GM23338 (cell line): ENCODE data around the gene TRIB2. TPM values are rescaled to one million over a fixed set of nuclear protein-coding genes. Genes with fewer than 3 reads are reported as not detected.

Experiments used
- ATAC-seq: fragments of 200-7000 bp; cut with Tn5 transposase; 3 replicates; pipeline ENCODE4 v1.9.1; 2020
- DNase-seq: peaks from one replicate; pipeline ENCODE4 v3.0.0-alpha.2; 2015; ENCODE audit warnings: low spot score
- H2AFZ ChIP-seq: fragments of 200-600 bp; sonication (generic); 2 replicates; pipeline ENCODE4 v1.8.0; 2016; ENCODE audit warnings: antibody characterized with exemption, mild to moderate bottlenecking, moderate library complexity
- H3F3A ChIP-seq: fragments of 200-600 bp; sonication (generic); replicated peaks from 2 replicates; pipeline ENCODE4 v1.8.0; 2017; ENCODE audit warnings: antibody characterized with exemption, mixed run types, low read depth
- H3K27ac ChIP-seq: fragments of 200-600 bp; sonication (generic); 2 replicates; pipeline ENCODE4 v1.6.1; 2016; ENCODE audit warnings: low read depth
- H3K27me3 ChIP-seq: fragments of 200-600 bp; sonication (generic); 2 replicates; pipeline ENCODE4 v1.8.0; 2016; ENCODE audit warnings: mild to moderate bottlenecking, mixed run types, moderate library complexity; ENCODE audit not compliant: insufficient read depth
- H3K36me3 ChIP-seq: fragments of 200-600 bp; sonication (generic); 2 replicates; pipeline ENCODE4 v1.8.0; 2016; ENCODE audit warnings: mild to moderate bottlenecking; ENCODE audit not compliant: insufficient read depth
- H3K4me1 ChIP-seq: fragments of 200-600 bp; sonication (generic); 2 replicates; pipeline ENCODE4 v1.8.0; 2016; ENCODE audit warnings: mild to moderate bottlenecking, moderate library complexity; ENCODE audit not compliant: insufficient read depth
- H3K4me2 ChIP-seq: fragments of 200-600 bp; sonication (generic); 2 replicates; pipeline ENCODE4 v1.7.1; 2017; ENCODE audit warnings: mixed run types
- H3K4me3 ChIP-seq: fragments of 200-600 bp; sonication (generic); 2 replicates; pipeline ENCODE4 v1.6.1; 2016; ENCODE audit warnings: mixed run types
- H3K79me2 ChIP-seq: fragments of 200-600 bp; sonication (generic); replicated peaks from 2 replicates; pipeline ENCODE4 v1.8.0; 2017; ENCODE audit warnings: mild to moderate bottlenecking; ENCODE audit not compliant: insufficient read depth
- H3K9me2 ChIP-seq: fragments of 200-600 bp; sonication (generic); 2 replicates; pipeline ENCODE4 v1.8.0; 2017; ENCODE audit not compliant: insufficient read depth
- H4K20me1 ChIP-seq: fragments of 200-600 bp; sonication (generic); replicated peaks from 2 replicates; pipeline ENCODE4 v1.8.0; 2017; ENCODE audit warnings: mild to moderate bottlenecking; ENCODE audit not compliant: insufficient read depth
- H3K27ac Mint-ChIP-seq: 2 replicates; pipeline ENCODE4 v1.8.0; 2020; ENCODE audit warnings: inconsistent platforms, mild to moderate bottlenecking, moderate library complexity, mixed read lengths
- H3K27me3 Mint-ChIP-seq: 3 replicates; pipeline ENCODE4 v1.8.0; 2022; ENCODE audit warnings: low read depth, mild to moderate bottlenecking, moderate library complexity, mixed read lengths, inconsistent platforms; ENCODE audit not compliant: insufficient read depth, poor library complexity
- H3K36me3 Mint-ChIP-seq: 3 replicates; pipeline ENCODE4 v1.8.0; 2021; ENCODE audit warnings: low read depth, mild to moderate bottlenecking, inconsistent platforms, moderate library complexity, mixed read lengths
- H3K4me1 Mint-ChIP-seq: 3 replicates; pipeline ENCODE4 v1.8.0; 2020; ENCODE audit warnings: mild to moderate bottlenecking, inconsistent platforms, mixed read lengths
- H3K4me3 Mint-ChIP-seq: 3 replicates; pipeline ENCODE4 v1.8.0; 2021; ENCODE audit warnings: moderate library complexity, mild to moderate bottlenecking, inconsistent platforms, mixed read lengths
- H3K9me3 Mint-ChIP-seq: 3 replicates; pipeline ENCODE4 v1.8.0; 2020; ENCODE audit warnings: moderate library complexity, mild to moderate bottlenecking, inconsistent platforms, mixed read lengths
- CREB1 ChIP-seq: fragments of 250-450 bp; sonication (Bioruptor Pico); IDR thresholded peaks from 2 replicates; pipeline ENCODE4 v1.5.0; 2020; ENCODE audit warnings: low read depth, mild to moderate bottlenecking, moderate library complexity
- EZH2 ChIP-seq: fragments of 200-600 bp; sonication (generic); IDR thresholded peaks from one replicate; pipeline ENCODE4 v1.8.0; 2017; ENCODE audit warnings: antibody characterized with exemption, mild to moderate bottlenecking, low read depth; ENCODE audit not compliant: unreplicated experiment
- EZH2phosphoT487 ChIP-seq: fragments of 200-600 bp; sonication (generic); IDR thresholded peaks from one replicate; pipeline ENCODE4 v1.8.1; 2018; ENCODE audit warnings: antibody characterized with exemption; ENCODE audit not compliant: unreplicated experiment
- JUNB ChIP-seq: IDR thresholded peaks from one replicate; pipeline ENCODE4 v1.6.1; 2016; ENCODE audit warnings: antibody characterized with exemption; ENCODE audit not compliant: unreplicated experiment
- NANOG ChIP-seq: IDR thresholded peaks from 2 replicates; pipeline ENCODE4 v1.6.1; 2016; ENCODE audit warnings: antibody characterized with exemption, borderline replicate concordance
- STAT1 ChIP-seq: IDR thresholded peaks from one replicate; pipeline ENCODE4 v1.6.1; 2016; ENCODE audit warnings: antibody characterized with exemption; ENCODE audit not compliant: unreplicated experiment
- ZNF114 ChIP-seq: fragments of 250-450 bp; sonication (Bioruptor Pico); IDR thresholded peaks from 2 replicates; pipeline ENCODE4 v1.5.0; 2020; ENCODE audit warnings: mild to moderate bottlenecking, moderate library complexity
- ZNF331 ChIP-seq: fragments of 250-450 bp; sonication (Bioruptor Pico); IDR thresholded peaks from 2 replicates; pipeline ENCODE4 v1.5.0; 2020; ENCODE audit warnings: low read depth, mild to moderate bottlenecking, moderate library complexity
- polyA plus RNA-seq: library from polyadenylated mRNA; unstranded; fragments of >200 nt; fragmentation: Nextera tagmentation; extraction: Ambion mirVana; gene quantifications from 2 replicates; pipeline ENCODE4 v1.2.1, GENCODE V29; 2016
- total RNA-seq: library from RNA; depleted of rRNA; stranded (reverse); fragments of >200 nt; shearing (Covaris generic); gene quantifications from 2 replicates; pipeline ENCODE4 v1.2.3, GENCODE V29; 2014
- TF ChIP-seq, protein P1 (sequence below), 2 experiments: fragments of 200-600 bp in 1 of 2; sonication (generic) in 1 of 2; conservative IDR thresholded peaks; 2 replicates each; pipeline versions ENCODE4 v1.5.1 to v1.6.1; 2016 to 2017; ENCODE audit warnings: antibody characterized with exemption in 2 of 2, low read depth in 2 of 2, mild to moderate bottlenecking in 2 of 2, moderate library complexity in 1 of 2
- TF ChIP-seq, protein P2 (sequence below): IDR thresholded peaks from 2 replicates; pipeline ENCODE4 v1.6.1; 2016; ENCODE audit warnings: antibody characterized with exemption
- TF ChIP-seq, protein P3 (sequence below): IDR thresholded peaks from one replicate; pipeline ENCODE4 v1.6.1; 2018; ENCODE audit warnings: antibody characterized with exemption; ENCODE audit not compliant: unreplicated experiment

Gene TRIB2
- total and polyA plus RNA-seq, 2 experiments from 2014 or later, result 40.3 to 109 TPM

DNA sequence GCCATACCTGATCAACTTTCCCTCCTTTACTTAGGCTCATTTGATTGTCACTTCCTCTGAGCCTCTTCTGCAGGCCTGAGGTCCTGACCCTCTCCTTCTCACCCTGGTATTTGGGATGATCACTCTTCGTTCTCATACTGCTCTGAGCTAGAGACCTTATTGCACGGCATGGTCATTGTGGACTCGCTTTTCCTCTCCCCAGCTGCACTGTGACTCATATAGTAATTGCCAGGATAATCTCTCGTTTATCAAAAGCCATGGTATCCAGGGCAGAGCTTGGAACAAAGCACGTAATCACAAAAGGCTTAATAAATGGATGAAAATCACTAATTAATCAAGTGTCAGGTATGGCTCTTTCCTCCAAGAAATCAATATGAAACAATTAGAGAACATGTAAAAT is 40.9 kb upstream of the TRIB2 start (continued):
- TF ChIP-seq, protein P1, sequence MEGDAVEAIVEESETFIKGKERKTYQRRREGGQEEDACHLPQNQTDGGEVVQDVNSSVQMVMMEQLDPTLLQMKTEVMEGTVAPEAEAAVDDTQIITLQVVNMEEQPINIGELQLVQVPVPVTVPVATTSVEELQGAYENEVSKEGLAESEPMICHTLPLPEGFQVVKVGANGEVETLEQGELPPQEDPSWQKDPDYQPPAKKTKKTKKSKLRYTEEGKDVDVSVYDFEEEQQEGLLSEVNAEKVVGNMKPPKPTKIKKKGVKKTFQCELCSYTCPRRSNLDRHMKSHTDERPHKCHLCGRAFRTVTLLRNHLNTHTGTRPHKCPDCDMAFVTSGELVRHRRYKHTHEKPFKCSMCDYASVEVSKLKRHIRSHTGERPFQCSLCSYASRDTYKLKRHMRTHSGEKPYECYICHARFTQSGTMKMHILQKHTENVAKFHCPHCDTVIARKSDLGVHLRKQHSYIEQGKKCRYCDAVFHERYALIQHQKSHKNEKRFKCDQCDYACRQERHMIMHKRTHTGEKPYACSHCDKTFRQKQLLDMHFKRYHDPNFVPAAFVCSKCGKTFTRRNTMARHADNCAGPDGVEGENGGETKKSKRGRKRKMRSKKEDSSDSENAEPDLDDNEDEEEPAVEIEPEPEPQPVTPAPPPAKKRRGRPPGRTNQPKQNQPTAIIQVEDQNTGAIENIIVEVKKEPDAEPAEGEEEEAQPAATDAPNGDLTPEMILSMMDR (conservative IDR thresholded peaks at IDR 0.05; ENCODE audit: low read depth in 2 of 2), result no peak
- no peak for TF ChIP-seq ZNF114 (CRISPR knock-in tag)
- TF ChIP-seq NANOG, result no peak
- no peak for TF ChIP-seq EZH2
- no peak for TF ChIP-seq EZH2phosphoT487
- no peak for TF ChIP-seq JUNB
- TF ChIP-seq, protein P2, sequence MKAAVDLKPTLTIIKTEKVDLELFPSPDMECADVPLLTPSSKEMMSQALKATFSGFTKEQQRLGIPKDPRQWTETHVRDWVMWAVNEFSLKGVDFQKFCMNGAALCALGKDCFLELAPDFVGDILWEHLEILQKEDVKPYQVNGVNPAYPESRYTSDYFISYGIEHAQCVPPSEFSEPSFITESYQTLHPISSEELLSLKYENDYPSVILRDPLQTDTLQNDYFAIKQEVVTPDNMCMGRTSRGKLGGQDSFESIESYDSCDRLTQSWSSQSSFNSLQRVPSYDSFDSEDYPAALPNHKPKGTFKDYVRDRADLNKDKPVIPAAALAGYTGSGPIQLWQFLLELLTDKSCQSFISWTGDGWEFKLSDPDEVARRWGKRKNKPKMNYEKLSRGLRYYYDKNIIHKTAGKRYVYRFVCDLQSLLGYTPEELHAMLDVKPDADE, result no peak
- no peak for TF ChIP-seq CREB1 (CRISPR knock-in tag)
- TF ChIP-seq STAT1, result no peak

DNA sequence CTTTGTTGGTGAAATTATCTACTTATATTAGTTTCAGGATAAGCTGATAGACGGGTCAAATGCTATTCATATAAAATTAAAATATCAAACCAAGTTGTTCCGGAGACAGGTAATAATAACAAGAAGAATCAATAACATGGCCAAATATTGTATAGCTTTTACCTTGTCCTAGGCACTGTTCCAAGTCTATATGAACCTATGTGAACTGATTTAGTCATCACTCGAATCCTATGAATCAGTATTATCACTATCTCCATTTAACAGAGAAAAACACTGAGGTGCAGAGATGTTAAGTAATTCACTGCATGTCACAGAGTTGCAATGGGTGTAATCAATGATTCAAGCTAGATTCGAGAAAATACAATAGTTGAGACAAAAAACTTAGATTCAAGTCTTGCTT is 40.0 kb upstream of the TRIB2 start:
- Histone ChIP-seq H3K27ac (no peak overlapping the region), H3K4me2 (no peak overlapping the region), H4K20me1 (no peaks in the 10 kb centered on the region), H3K4me1 (no peaks in the 10 kb centered on the region), H2AFZ (no peak overlapping the region), H3F3A (no peaks in the 10 kb centered on the region), H3K4me3 (no peak overlapping the region), H3K9me2 (no peaks in the 10 kb centered on the region; the same call in 1 of the 2 replicates), H3K79me2 (no peaks in the 10 kb centered on the region), H3K27me3 (no peaks in the 10 kb centered on the region), H3K36me3 (no peaks in the 10 kb centered on the region)
- ATAC-seq (no peak), DNase-seq (no peak)
- peaks cover 5% of the 10 kb centered on the region for H3K27me3 Mint-ChIP-seq
- H3K4me3 Mint-ChIP-seq, result no peak overlapping the region
- H3K4me1 Mint-ChIP-seq, result no peaks in the 10 kb centered on the region; the same call in 2 of the 3 replicates
- H3K9me3 Mint-ChIP-seq, result peaks cover 20% of the 10 kb centered on the region
- TF ChIP-seq, protein P2, result no peak
- peaks cover 11% of the 10 kb centered on the region; the same call in 1 of the 3 replicates for H3K36me3 Mint-ChIP-seq
- H3K27ac Mint-ChIP-seq, result no peak overlapping the region

DNA sequence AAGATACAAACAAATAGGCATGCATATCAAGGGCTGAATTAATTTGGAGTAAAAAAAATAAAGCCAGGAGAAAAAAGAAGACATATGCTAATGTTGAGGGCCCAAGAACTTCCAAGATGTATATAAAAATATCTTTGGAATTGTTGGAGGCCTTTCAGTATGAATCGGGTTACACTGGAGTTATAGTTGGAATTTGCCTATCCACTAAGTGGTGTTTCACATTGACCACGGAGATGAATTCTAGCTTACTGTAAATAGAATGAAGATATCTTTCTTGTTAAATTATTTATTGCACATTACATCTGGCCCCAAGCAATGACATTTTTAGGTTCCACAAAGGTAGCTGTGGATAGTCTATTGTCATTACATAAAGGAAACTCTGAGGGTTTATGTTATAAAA is 38.5 kb upstream of the TRIB2 start:
- H3K79me2 ChIP-seq, result no peaks in the 10 kb centered on the region
- no peak overlapping the region for H3K27ac Mint-ChIP-seq
- H3K27me3 Mint-ChIP-seq, result peaks cover 5% of the 10 kb centered on the region

More for the DNA sequence above, 38.5 kb upstream of the TRIB2 start:
- Histone ChIP-seq H4K20me1 (no peaks in the 10 kb centered on the region), H2AFZ (no peak overlapping the region), H3K27me3 (no peaks in the 10 kb centered on the region), H3K4me3 (no peak overlapping the region), H3F3A (no peaks in the 10 kb centered on the region), H3K36me3 (no peaks in the 10 kb centered on the region), H3K27ac (no peak overlapping the region), H3K9me2 (no peaks in the 10 kb centered on the region; the same call in 1 of the 2 replicates), H3K4me1 (peaks cover under 1% of the 10 kb centered on the region; the same call in 1 of the 2 replicates), H3K4me2 (no peak overlapping the region)
- TF ChIP-seq EZH2phosphoT487, result no peak
- no peak for TF ChIP-seq NANOG
- TF ChIP-seq, protein P3, sequence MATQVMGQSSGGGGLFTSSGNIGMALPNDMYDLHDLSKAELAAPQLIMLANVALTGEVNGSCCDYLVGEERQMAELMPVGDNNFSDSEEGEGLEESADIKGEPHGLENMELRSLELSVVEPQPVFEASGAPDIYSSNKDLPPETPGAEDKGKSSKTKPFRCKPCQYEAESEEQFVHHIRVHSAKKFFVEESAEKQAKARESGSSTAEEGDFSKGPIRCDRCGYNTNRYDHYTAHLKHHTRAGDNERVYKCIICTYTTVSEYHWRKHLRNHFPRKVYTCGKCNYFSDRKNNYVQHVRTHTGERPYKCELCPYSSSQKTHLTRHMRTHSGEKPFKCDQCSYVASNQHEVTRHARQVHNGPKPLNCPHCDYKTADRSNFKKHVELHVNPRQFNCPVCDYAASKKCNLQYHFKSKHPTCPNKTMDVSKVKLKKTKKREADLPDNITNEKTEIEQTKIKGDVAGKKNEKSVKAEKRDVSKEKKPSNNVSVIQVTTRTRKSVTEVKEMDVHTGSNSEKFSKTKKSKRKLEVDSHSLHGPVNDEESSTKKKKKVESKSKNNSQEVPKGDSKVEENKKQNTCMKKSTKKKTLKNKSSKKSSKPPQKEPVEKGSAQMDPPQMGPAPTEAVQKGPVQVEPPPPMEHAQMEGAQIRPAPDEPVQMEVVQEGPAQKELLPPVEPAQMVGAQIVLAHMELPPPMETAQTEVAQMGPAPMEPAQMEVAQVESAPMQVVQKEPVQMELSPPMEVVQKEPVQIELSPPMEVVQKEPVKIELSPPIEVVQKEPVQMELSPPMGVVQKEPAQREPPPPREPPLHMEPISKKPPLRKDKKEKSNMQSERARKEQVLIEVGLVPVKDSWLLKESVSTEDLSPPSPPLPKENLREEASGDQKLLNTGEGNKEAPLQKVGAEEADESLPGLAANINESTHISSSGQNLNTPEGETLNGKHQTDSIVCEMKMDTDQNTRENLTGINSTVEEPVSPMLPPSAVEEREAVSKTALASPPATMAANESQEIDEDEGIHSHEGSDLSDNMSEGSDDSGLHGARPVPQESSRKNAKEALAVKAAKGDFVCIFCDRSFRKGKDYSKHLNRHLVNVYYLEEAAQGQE, result no peak
- no peak for TF ChIP-seq JUNB
- no peak for TF ChIP-seq ZNF331 (CRISPR knock-in tag)
- TF ChIP-seq, protein P2, result no peak
- Mint-ChIP-seq H3K4me3 (no peak overlapping the region), H3K4me1 (peaks cover 3% of the 10 kb centered on the region), H3K9me3 (peaks cover 20% of the 10 kb centered on the region), H3K36me3 (peaks cover 11% of the 10 kb centered on the region; the same call in 1 of the 3 replicates)
- ATAC-seq (no peak), DNase-seq (no peak)
